ENCODE results near the gene PPP1R27. TPM values are rescaled to one million over a fixed set of nuclear protein-coding genes. Genes with fewer than 3 reads are reported as not detected.

PPP1R27 gene
- total RNA-seq, 4 donors from 2014 or later: 2.6 TPM; not detected in 3

GRCh38 chr17:81821147-81821546 lies 13.7 kb downstream of the PPP1R27 start:
- no peaks in the 10 kb centered on the region for H3K9me3 ChIP-seq
- H3K27me3 ChIP-seq: peaks cover 0 to 9% of the 10 kb centered on the region in 2 donors
- TF ChIP-seq EP300 (IDR thresholded peaks at IDR 0.05): no peak
- TF ChIP-seq CTCF (IDR thresholded peaks at IDR 0.05): no peak
- TF ChIP-seq POLR2A (IDR thresholded peaks at IDR 0.05): no peak
- no peak overlapping the region for H3K27ac ChIP-seq
- whole genome bisulfite sequencing, 2 donors: 89 to 91% methylated on average over 6 to 8 of the region's 8 CpGs
- DNase-seq (ENCODE audit: low spot score in 2 of 2): no peak
- no peak overlapping the region for H3K4me3 ChIP-seq
- H3K36me3 ChIP-seq: peaks cover 0 to 46% (median 0%) of the 10 kb centered on the region in 3 donors
- H3K4me1 ChIP-seq: peaks cover 0 to 26% (median 3%) of the 10 kb centered on the region in 4 donors

GRCh38 chr17:81819708-81820107 lies 15.1 kb downstream of the PPP1R27 start:
- Histone ChIP-seq H3K27ac (no peak overlapping the region), H3K36me3 (peaks cover 0 to 37% (median 0%) of the 10 kb centered on the region in 3 donors), H3K4me3 (no peak overlapping the region), H3K4me1 (peaks cover 0 to 26% (median 3%) of the 10 kb centered on the region in 4 donors), H3K27me3 (peaks cover 0 to 19% of the 10 kb centered on the region in 2 donors), H3K9me3 (no peaks in the 10 kb centered on the region)
- WGBS, 2 donors: 34 to 44% methylated on average over 3 to 11 of the region's 13 CpGs
- no peak for DNase-seq (ENCODE audit: low spot score in 2 of 2)
- TF ChIP-seq EP300 (IDR thresholded peaks at IDR 0.05) (no peak), POLR2A (IDR thresholded peaks at IDR 0.05) (no peak), CTCF (IDR thresholded peaks at IDR 0.05) (no peak)

- no peak overlapping the region for H3K27ac ChIP-seq
- peaks cover 0 to 17% (median 3%) of the 10 kb centered on the region in 4 donors for H3K4me1 ChIP-seq
- no peaks in the 10 kb centered on the region for H3K9me3 ChIP-seq
- H3K27me3 ChIP-seq: peaks cover 0 to 33% of the 10 kb centered on the region in 2 donors
- DNase-seq (ENCODE audit: low spot score in 2 of 2): no peak
- TF ChIP-seq POLR2A (IDR thresholded peaks at IDR 0.05) (no peak), EP300 (IDR thresholded peaks at IDR 0.05) (no peak), CTCF (IDR thresholded peaks at IDR 0.05) (no peak)
- WGBS, 2 donors: 43 to 47% methylated on average over 7 of the region's 7 CpGs
- H3K36me3 ChIP-seq: peaks cover 0 to 17% (median 0%) of the 10 kb centered on the region in 3 donors
- no peak overlapping the region for H3K4me3 ChIP-seq
These were observed 17.1 kb downstream of the PPP1R27 start for GRCh38 chr17:81817758-81818147.

- H3K27ac ChIP-seq: no peak overlapping the region
- no peak for TF ChIP-seq EP300 (IDR thresholded peaks at IDR 0.05)
- no peak for TF ChIP-seq POLR2A (IDR thresholded peaks at IDR 0.05)
- TF ChIP-seq CTCF (IDR thresholded peaks at IDR 0.05): no peak
- H3K9me3 ChIP-seq: no peaks in the 10 kb centered on the region
- H3K4me3 ChIP-seq: no peak overlapping the region
- no peaks in the 10 kb centered on the region for H3K4me1 ChIP-seq
- 19 to 64% methylated on average over 2 of the region's 2 CpGs for WGBS, 2 donors
- H3K27me3 ChIP-seq: peaks cover 0 to 53% of the 10 kb centered on the region in 2 donors
- no peak for DNase-seq (ENCODE audit: low spot score in 2 of 2)
- no peaks in the 10 kb centered on the region for H3K36me3 ChIP-seq
These were observed 19.2 kb downstream of the PPP1R27 start for GRCh38 chr17:81815646-81815986.

GRCh38 chr17:81814748-81815645 lies 19.9 kb downstream of the PPP1R27 start:
- H3K4me3 ChIP-seq: no peak overlapping the region
- H3K36me3 ChIP-seq: no peaks in the 10 kb centered on the region
- H3K27me3 ChIP-seq: peaks cover 0 to 59% of the 10 kb centered on the region in 2 donors
- TF ChIP-seq EP300 (IDR thresholded peaks at IDR 0.05): no peak
- no peak for TF ChIP-seq POLR2A (IDR thresholded peaks at IDR 0.05)
- no peak for TF ChIP-seq CTCF (IDR thresholded peaks at IDR 0.05)
- H3K27ac ChIP-seq: no peak overlapping the region
- no peak for DNase-seq (ENCODE audit: low spot score in 2 of 2)
- H3K4me1 ChIP-seq: no peaks in the 10 kb centered on the region
- no peaks in the 10 kb centered on the region for H3K9me3 ChIP-seq
- WGBS, 2 donors: 71 to 77% methylated on average over 8 to 12 of the region's 24 CpGs

Data from tibial nerve (tissue), 4 donors.